NT2/D1 (cell line): ENCODE results near the gene TIMM17B.

Experiments used
- SUZ12 ChIP-seq: IDR thresholded peaks from 2 replicates; pipeline ENCODE4 v1.6.1; 2011; ENCODE audit not compliant: insufficient read length, insufficient read depth; ENCODE audit errors: extremely low read depth
- YY1 ChIP-seq: IDR thresholded peaks from 2 replicates; pipeline ENCODE4 v1.6.1; 2011; ENCODE audit not compliant: insufficient read length, insufficient read depth
- ZNF274 ChIP-seq: IDR thresholded peaks from 2 replicates; pipeline ENCODE4 v1.6.1; 2011; ENCODE audit warnings: mild to moderate bottlenecking, low read depth, low read length

GRCh38 chrX:48945517-48946348, 48.2 kb upstream of the TIMM17B start:
- no peak for TF ChIP-seq ZNF274
- TF ChIP-seq SUZ12: no peak
- TF ChIP-seq YY1: no peak
